ENCODE data around the gene ARL15.
"Not testable (repeated sequence)": the region's sequence is repeated elsewhere in the genome, so short reads cannot be mapped to it uniquely, and the experiment has no call there.

The ARL15 gene

GRCh38 chr5:54086191-54086590, 224.2 kb downstream of the ARL15 start:
- no peak for DNase-seq

- no peak for DNase-seq
Measured at GRCh38 chr5:54084696-54085095, 225.7 kb downstream of the ARL15 start.

- no peak for DNase-seq
Measured at GRCh38 chr5:54083851-54084250, 226.5 kb downstream of the ARL15 start.

- no peak for DNase-seq
Measured at GRCh38 chr5:54083245-54083644, 227.1 kb downstream of the ARL15 start.

GRCh38 chr5:54081415-54081814, 229.0 kb downstream of the ARL15 start:
- DNase-seq: no peak

- DNase-seq: no peak
Measured at GRCh38 chr5:54080831-54081230, 229.5 kb downstream of the ARL15 start.

GRCh38 chr5:54073735-54074134, 236.6 kb downstream of the ARL15 start:
- no peak for DNase-seq

- no peak for DNase-seq
Measured at GRCh38 chr5:54073131-54073530, 237.2 kb downstream of the ARL15 start.

- no peak for DNase-seq
Measured at GRCh38 chr5:54066433-54066832, 243.9 kb downstream of the ARL15 start.

GRCh38 chr5:54063817-54064216, 246.6 kb downstream of the ARL15 start:
- no peak for DNase-seq

- no peak for DNase-seq
Measured at GRCh38 chr5:54062958-54063357, 247.4 kb downstream of the ARL15 start.

GRCh38 chr5:54060919-54061318, 249.5 kb downstream of the ARL15 start:
- DNase-seq: not testable (repeated sequence)

GRCh38 chr5:54049963-54050362, 260.4 kb downstream of the ARL15 start:
- DNase-seq: no peak

- DNase-seq: no peak
Measured at GRCh38 chr5:54049144-54049543, 261.2 kb downstream of the ARL15 start.

- DNase-seq: no peak
Measured at GRCh38 chr5:54045077-54045792, 265.1 kb downstream of the ARL15 start.

- DNase-seq: not testable (repeated sequence)
Measured at GRCh38 chr5:54044276-54044675, 266.1 kb downstream of the ARL15 start.

GRCh38 chr5:54040804-54041203, 269.6 kb downstream of the ARL15 start:
- no peak for DNase-seq

GRCh38 chr5:54040018-54040417, 270.4 kb downstream of the ARL15 start:
- DNase-seq: no peak

GRCh38 chr5:54037205-54037604, 273.2 kb downstream of the ARL15 start:
- no peak for DNase-seq

GRCh38 chr5:54030981-54031380, 279.4 kb downstream of the ARL15 start:
- no peak for DNase-seq

- no peak for DNase-seq
Measured at GRCh38 chr5:54024466-54024865, 285.9 kb downstream of the ARL15 start.

- DNase-seq: no peak
Measured at GRCh38 chr5:54022223-54022622, 288.1 kb downstream of the ARL15 start.

GRCh38 chr5:54021431-54022164, 288.8 kb downstream of the ARL15 start:
- DNase-seq: no peak

GRCh38 chr5:54018438-54018837, 291.9 kb downstream of the ARL15 start:
- DNase-seq: no peak

Measured in effector CD8-positive, alpha-beta T cell (primary cell).